GM12872 (cell line): ENCODE results near the gene NFATC1.

Experiments used
- TF ChIP-seq, protein P1 (sequence below): IDR thresholded peaks from 3 replicates; pipeline ENCODE4 v1.5.1; 2011; ENCODE audit warnings: low read depth, mild to moderate bottlenecking, low read length, moderate library complexity; ENCODE audit not compliant: insufficient read depth

The NFATC1 gene

DNA sequence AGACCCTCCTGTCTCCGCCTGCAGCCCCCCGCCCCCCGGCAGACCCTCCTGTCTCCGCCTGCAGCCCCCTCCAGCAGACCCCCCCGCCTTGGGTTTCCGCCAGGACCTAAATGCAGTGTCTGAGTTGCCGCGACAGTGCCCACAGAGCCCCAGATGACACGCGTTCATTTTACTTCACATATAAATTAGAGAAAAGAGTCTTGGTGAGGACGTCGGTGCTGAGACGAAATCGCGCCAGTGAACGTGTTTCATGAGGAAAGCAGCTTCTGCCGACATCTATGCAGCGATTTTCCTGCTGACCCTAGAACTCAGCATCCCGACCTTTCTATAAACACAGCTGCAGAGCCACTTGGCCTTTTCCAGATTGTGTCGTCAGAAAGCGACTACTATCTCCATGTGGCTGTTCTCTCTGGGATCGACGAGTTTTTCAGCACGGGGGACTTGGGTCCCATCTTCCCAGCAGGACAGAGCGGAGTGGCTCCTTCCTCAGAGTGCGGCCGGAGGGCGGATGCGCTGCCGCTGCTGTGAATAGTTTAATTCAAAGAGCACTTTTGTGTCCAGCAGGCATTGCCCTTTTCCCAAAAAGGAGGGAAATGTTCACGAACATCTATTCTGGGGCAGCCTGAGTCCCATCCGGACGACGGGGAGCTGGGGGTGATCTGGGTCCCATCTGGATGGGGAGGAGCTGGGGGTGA is 136.7 kb downstream of the NFATC1 start:
- TF ChIP-seq, protein P1, sequence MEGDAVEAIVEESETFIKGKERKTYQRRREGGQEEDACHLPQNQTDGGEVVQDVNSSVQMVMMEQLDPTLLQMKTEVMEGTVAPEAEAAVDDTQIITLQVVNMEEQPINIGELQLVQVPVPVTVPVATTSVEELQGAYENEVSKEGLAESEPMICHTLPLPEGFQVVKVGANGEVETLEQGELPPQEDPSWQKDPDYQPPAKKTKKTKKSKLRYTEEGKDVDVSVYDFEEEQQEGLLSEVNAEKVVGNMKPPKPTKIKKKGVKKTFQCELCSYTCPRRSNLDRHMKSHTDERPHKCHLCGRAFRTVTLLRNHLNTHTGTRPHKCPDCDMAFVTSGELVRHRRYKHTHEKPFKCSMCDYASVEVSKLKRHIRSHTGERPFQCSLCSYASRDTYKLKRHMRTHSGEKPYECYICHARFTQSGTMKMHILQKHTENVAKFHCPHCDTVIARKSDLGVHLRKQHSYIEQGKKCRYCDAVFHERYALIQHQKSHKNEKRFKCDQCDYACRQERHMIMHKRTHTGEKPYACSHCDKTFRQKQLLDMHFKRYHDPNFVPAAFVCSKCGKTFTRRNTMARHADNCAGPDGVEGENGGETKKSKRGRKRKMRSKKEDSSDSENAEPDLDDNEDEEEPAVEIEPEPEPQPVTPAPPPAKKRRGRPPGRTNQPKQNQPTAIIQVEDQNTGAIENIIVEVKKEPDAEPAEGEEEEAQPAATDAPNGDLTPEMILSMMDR, result no peak

DNA sequence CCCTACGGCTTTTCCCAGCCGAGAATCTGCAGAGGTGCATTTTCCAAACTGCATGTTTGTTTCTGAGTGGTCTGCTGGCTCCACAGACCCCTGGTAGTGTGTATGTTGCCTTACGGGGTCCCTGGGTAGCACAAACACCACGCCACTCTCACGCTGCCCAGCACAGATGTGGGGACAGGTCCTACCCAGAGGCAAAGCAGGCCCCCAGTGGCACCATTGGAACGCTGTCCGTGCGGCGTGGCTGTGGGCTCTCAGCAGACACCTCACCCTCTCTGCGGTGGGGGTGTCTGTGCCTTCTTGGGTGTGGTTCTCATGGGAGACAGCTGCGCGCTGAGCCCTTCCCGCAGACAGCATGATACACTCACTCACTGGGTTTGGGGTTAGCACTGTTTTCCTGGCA is 137.4 kb downstream of the NFATC1 start:
- TF ChIP-seq, protein P1, result no peak

- TF ChIP-seq, protein P1, result no peak
Observed at GRCh38 chr18:79533591-79533990, 137.9 kb downstream of the NFATC1 start.

GRCh38 chr18:79534356-79534755 is 138.6 kb downstream of the NFATC1 start:
- TF ChIP-seq, protein P1, result no peak

DNA sequence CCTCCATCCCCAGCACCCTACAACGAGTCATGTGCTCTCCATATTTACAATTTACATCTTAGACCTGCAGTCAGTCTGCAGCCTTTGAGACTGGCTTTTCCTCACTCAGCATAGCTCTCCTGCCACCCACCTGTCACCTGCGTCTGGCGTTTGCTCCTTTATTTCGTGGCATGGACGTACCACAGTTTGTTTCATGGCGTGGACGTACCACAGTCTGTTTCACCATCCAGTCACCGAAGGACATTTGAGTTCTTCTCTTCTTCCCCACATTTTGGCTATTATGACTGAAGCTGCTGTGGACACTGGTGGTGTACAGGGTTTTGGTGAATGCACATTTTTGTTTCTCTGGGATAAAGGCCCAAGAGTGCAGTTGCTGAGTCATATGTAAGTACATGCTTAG is 142.0 kb downstream of the NFATC1 start:
- TF ChIP-seq, protein P1, result no peak

GRCh38 chr18:79538635-79539034 is 142.9 kb downstream of the NFATC1 start:
- TF ChIP-seq, protein P1, result no peak

- TF ChIP-seq, protein P1, result no peak
Observed at GRCh38 chr18:79540161-79540903, 144.6 kb downstream of the NFATC1 start.
